ENCODE measurements around the gene HMGCLL1. TPM values are rescaled to one million over a fixed set of nuclear protein-coding genes. Genes with fewer than 3 reads are reported as not detected.

Gene HMGCLL1
- polyA plus RNA-seq, 3 donors, result not detected

DNA sequence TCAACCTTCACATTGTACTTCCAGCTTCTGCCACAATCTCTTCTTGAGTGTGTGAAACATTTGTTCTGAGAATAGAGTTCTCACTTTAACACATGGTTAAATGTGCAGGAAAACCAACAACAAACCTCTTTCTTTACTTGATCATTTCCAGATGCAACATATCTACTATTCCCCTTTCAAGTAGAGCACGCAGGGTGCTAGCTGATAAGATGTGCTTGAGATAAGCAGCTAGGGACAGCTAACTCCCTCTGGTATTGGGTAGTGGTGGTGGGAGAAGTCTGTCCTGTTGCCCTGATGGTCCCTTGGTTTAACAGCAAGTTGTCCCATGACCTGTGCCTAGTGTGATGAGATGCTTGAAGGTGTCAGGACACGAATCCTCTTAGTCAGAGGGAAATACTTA is 15.4 kb upstream of the HMGCLL1 start:
- no CpG with 5 or more reads among the region's 2 CpGs for WGBS (ENCODE audit: insufficient coverage)
- Histone ChIP-seq H3K27ac (ENCODE audit: low read depth in 1 of 2, low read length in 2 of 2) (no peak overlapping the region), H3K9ac (ENCODE audit: insufficient read depth, low read length, poor library complexity, severe bottlenecking) (no peak overlapping the region), H3K9me3 (replicated peaks in 1 of 2; ENCODE audit: control insufficient read depth in 1 of 2, insufficient read depth in 1 of 2, low read length in 2 of 2) (no peaks in the 10 kb centered on the region), H2AFZ (ENCODE audit: insufficient read depth, low read depth, low read length, poor library complexity, severe bottlenecking) (no peak overlapping the region), H4K20me1 (ENCODE audit: insufficient read depth, low read length) (no peaks in the 10 kb centered on the region), H3K36me3 (replicated peaks in 1 of 2; ENCODE audit: control insufficient read depth in 1 of 2, insufficient read depth in 2 of 2, low read length in 2 of 2) (no peaks in the 10 kb centered on the region), H3K4me1 (ENCODE audit: control insufficient read depth in 1 of 2, insufficient read depth in 2 of 2, low read length in 2 of 2) (no peaks in the 10 kb centered on the region), H3K4me2 (replicated peaks; ENCODE audit: extremely low read depth, low read length, poor library complexity, severe bottlenecking) (no peak overlapping the region), H3K79me2 (ENCODE audit: insufficient read depth, low read length) (no peaks in the 10 kb centered on the region), H3K27me3 (ENCODE audit: control insufficient read depth in 2 of 2, insufficient read depth in 2 of 2, low read length in 2 of 2) (no peaks in the 10 kb centered on the region), H3K4me3 (replicated peaks in 1 of 3; ENCODE audit: low read depth in 2 of 3, low read length in 3 of 3) (no peak overlapping the region)
- Mint-ChIP-seq H3K27me3 (ENCODE audit: low read depth in 3 of 3) (peaks cover 0 to 3% (median 0%) of the 10 kb centered on the region in 3 donors), H3K36me3 (no peaks in the 10 kb centered on the region), H3K27ac (no peak overlapping the region), H3K4me1 (no peaks in the 10 kb centered on the region), H3K4me3 (no peak overlapping the region), H3K9me3 (no peaks in the 10 kb centered on the region)
- DNase-seq, result no peak
- TF ChIP-seq, protein P1, sequence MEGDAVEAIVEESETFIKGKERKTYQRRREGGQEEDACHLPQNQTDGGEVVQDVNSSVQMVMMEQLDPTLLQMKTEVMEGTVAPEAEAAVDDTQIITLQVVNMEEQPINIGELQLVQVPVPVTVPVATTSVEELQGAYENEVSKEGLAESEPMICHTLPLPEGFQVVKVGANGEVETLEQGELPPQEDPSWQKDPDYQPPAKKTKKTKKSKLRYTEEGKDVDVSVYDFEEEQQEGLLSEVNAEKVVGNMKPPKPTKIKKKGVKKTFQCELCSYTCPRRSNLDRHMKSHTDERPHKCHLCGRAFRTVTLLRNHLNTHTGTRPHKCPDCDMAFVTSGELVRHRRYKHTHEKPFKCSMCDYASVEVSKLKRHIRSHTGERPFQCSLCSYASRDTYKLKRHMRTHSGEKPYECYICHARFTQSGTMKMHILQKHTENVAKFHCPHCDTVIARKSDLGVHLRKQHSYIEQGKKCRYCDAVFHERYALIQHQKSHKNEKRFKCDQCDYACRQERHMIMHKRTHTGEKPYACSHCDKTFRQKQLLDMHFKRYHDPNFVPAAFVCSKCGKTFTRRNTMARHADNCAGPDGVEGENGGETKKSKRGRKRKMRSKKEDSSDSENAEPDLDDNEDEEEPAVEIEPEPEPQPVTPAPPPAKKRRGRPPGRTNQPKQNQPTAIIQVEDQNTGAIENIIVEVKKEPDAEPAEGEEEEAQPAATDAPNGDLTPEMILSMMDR (IDR thresholded peaks at IDR 0.05), result no peak
- intact Hi-C loops (cut with micrococcal nuclease), result no loop called here

DNA sequence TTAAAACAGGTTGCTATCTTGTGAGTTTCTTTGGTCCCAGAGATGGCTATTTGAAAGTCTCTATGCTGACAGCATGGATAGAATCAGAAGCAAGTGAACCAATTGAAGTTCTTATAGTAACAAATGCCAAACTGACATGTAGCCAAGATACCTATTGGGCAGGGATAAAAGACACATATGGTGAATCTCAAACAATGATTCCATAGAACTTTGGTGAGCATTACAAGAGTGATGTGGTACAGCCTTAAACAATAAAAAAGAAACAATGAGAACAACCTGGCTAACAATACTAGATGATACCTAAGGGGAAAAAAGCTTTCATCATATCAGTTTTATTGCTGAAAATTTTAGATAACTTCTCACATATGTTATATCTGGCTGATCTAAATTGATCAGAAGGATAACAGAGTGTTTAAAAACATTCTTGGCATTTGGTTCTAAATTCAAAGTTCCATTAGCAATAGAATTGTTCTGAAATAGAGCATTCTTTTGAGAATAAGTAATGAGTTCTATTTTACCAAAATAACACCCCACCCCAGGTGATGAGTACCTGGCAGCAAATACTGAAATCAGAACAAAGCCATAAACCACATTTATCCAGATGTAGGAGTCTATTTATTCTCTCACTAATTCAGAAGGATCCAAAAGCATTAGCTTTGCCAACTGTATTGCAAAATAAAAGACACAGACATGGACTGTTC is 5.8 kb upstream of the HMGCLL1 start:
- no peaks in the 10 kb centered on the region for H3K9me3 ChIP-seq (replicated peaks in 1 of 2; ENCODE audit: control insufficient read depth in 1 of 2, insufficient read depth in 1 of 2, low read length in 2 of 2)
- H3K4me1 ChIP-seq (ENCODE audit: control insufficient read depth in 1 of 2, insufficient read depth in 2 of 2, low read length in 2 of 2), result no peaks in the 10 kb centered on the region
- TF ChIP-seq, protein P1 (IDR thresholded peaks at IDR 0.05), result no peak
- no peaks in the 10 kb centered on the region for H3K27me3 ChIP-seq (ENCODE audit: control insufficient read depth in 2 of 2, insufficient read depth in 2 of 2, low read length in 2 of 2)
- Mint-ChIP-seq H3K4me3 (no peak overlapping the region), H3K27me3 (ENCODE audit: low read depth in 3 of 3) (no peaks in the 10 kb centered on the region), H3K36me3 (no peaks in the 10 kb centered on the region), H3K9me3 (peaks cover 0 to 6% (median 2%) of the 10 kb centered on the region in 7 donors), H3K4me1 (no peaks in the 10 kb centered on the region), H3K27ac (no peak overlapping the region)
- H3K79me2 ChIP-seq (ENCODE audit: insufficient read depth, low read length), result no peaks in the 10 kb centered on the region
- no peak for DNase-seq
- H4K20me1 ChIP-seq (ENCODE audit: insufficient read depth, low read length), result no peaks in the 10 kb centered on the region
- intact Hi-C loops (cut with micrococcal nuclease), result no loop called here
- H3K9ac ChIP-seq (ENCODE audit: insufficient read depth, low read length, poor library complexity, severe bottlenecking), result no peak overlapping the region
- no peak overlapping the region for H3K4me3 ChIP-seq (replicated peaks in 1 of 3; ENCODE audit: low read depth in 2 of 3, low read length in 3 of 3)
- no peak overlapping the region for H2AFZ ChIP-seq (ENCODE audit: insufficient read depth, low read depth, low read length, poor library complexity, severe bottlenecking)
- no peak overlapping the region for H3K4me2 ChIP-seq (replicated peaks; ENCODE audit: extremely low read depth, low read length, poor library complexity, severe bottlenecking)
- H3K27ac ChIP-seq (ENCODE audit: low read depth in 1 of 2, low read length in 2 of 2), result no peak overlapping the region
- H3K36me3 ChIP-seq (replicated peaks in 1 of 2; ENCODE audit: control insufficient read depth in 1 of 2, insufficient read depth in 2 of 2, low read length in 2 of 2), result no peaks in the 10 kb centered on the region

Measured in CD14-positive monocyte (primary cell).